Measurements from ENCODE around the gene TRIP4. TPM values are rescaled to one million over a fixed set of nuclear protein-coding genes. Genes with fewer than 3 reads are reported as not detected.

The TRIP4 gene
- total RNA-seq, 5 donors from 2014 or later (not counting 1 experiment from before 2014, with no cell fraction given): 17.3 to 24.5 (median 21.7) TPM

DNA sequence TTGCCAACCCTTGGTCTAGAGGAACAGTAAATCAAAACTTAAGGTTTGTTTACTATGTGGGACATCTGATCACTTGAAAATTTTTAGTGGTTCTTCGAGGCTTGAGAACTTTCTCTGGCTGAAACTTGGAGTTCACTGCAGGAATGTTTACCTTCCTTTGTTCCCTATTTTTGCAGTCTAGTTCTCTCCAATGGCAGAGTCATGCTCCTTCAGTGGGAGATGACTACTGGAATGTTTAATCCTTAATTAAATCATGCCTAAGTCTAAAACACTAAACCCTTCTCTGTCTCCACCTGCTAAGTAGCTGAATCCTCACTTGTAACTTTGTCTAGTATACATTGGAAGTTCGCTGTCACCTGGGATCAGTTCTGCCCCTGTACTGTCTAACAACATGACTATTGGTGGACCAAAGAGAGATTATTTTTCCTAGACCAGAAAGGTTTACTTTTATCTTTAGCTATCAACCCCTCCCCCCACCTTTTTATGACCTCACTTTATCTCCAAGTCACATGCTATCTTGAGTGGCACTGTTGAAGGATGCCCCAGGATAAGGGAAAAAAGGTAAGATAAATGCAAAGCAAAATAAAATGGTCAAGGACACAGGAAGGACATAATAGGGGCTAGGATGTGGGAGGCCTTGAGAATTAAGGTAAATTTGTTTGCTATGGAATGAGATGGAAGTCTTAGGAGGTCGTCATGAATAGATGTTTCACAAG, 71.6 kb downstream of the TRIP4 start:
- Mint-ChIP-seq H3K27me3 (no peaks in the 10 kb centered on the region), H3K27ac (peak overlapping the region; percentile 77 to 95), H3K9me3 (no peaks in the 10 kb centered on the region), H3K36me3 (peaks cover 4% of the 10 kb centered on the region), H3K4me3 (peak overlapping the region; percentile 81 to 90 (median 88)), H3K4me1 (peaks cover 72 to 77% (median 75%) of the 10 kb centered on the region in 3 donors)
- Histone ChIP-seq H3K4me3 (ENCODE audit: control insufficient read depth in 1 of 2, extremely low read depth in 1 of 2, low read length in 1 of 2) (peak overlapping the region in 1 of 2 donors; percentile 85), H3K4me1 (ENCODE audit: control insufficient read depth in 1 of 2, extremely low read depth in 1 of 2, insufficient read depth in 2 of 2, low read length in 2 of 2) (peaks cover 38 to 42% of the 10 kb centered on the region in 2 experiments), H3K9me3 (no peaks in the 10 kb centered on the region), H3K36me3 (ENCODE audit: control insufficient read depth in 2 of 2, extremely low read depth in 1 of 2, insufficient read depth in 1 of 2, low read length in 1 of 2) (peaks cover 0 to 11% of the 10 kb centered on the region in 2 donors), H3K27me3 (replicated peaks in 1 of 2; ENCODE audit: control insufficient read depth in 2 of 2, extremely low read depth in 1 of 2, insufficient read depth in 2 of 2, low read length in 1 of 2) (no peaks in the 10 kb centered on the region), H3K27ac (ENCODE audit: low read length) (no peak overlapping the region)
- POLR2A ChIA-PET: no interaction called here
- ATAC-seq (replicated peaks in 1 of 4): no peak
- CTCF ChIA-PET: interaction anchor here in 1 of 2 donors (0.7 to 1.2 kb wide), 2 partner anchors 32 to 138 kb away, joined by 3 to 8 read pairs; no protein-coding TSS in a partner anchor
- WGBS (ENCODE audit: insufficient coverage): 100% methylated on average over 1 of the region's 3 CpGs
- peak in 1 of 35 experiments; percentile 18 for DNase-seq

DNA sequence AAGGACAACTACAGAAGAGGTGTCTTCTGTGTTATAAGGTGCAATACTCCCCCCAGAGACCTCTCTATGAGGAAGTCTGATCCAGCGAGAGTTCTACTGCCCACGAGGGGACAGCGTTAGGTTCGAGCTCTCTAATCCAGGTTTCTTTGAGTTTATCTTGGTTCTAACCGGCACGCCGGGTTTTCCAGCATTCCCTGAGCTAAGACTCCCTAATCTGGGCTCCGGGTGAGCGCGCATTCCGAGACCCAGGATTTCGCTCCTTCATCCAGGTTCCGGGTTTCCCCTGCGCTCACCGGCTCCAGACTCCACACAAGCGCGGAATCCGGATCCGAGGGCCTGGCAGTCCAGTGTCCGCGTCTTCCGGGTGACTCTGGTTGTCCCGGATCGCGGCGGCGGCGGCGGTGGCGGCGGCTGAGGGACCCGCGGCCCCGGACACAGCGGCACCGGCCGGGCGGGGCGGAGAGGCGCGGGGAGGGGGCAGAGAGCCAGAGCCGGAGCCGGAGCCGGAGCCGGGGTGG, 72.6 kb downstream of the TRIP4 start, which contains the start of gene ZNF609:
Gene ZNF609, plus strand, starts transcription at position 373 of the 518 bp plus-strand sequence. CDS start 38,842 bp downstream, outside the sequence.
- H3K4me1 Mint-ChIP-seq: peaks cover 82 to 85% (median 83%) of the 10 kb centered on the region in 3 donors
- peak; percentile 71 to 76 (median 75) for ATAC-seq (replicated peaks in 1 of 4)
- Histone ChIP-seq H3K36me3 (ENCODE audit: control insufficient read depth in 2 of 2, extremely low read depth in 1 of 2, insufficient read depth in 1 of 2, low read length in 1 of 2) (peaks cover 0 to 8% of the 10 kb centered on the region in 2 donors), H3K27ac (ENCODE audit: low read length) (peak within 1 kb of the TSS; percentile 60), H3K27me3 (replicated peaks in 1 of 2; ENCODE audit: control insufficient read depth in 2 of 2, extremely low read depth in 1 of 2, insufficient read depth in 2 of 2, low read length in 1 of 2) (no peaks in the 10 kb centered on the region), H3K9me3 (no peaks in the 10 kb centered on the region), H3K4me1 (ENCODE audit: control insufficient read depth in 1 of 2, extremely low read depth in 1 of 2, insufficient read depth in 2 of 2, low read length in 2 of 2) (peaks cover 44 to 49% of the 10 kb centered on the region in 2 experiments), H3K4me3 (ENCODE audit: control insufficient read depth in 1 of 2, extremely low read depth in 1 of 2, low read length in 1 of 2) (peak within 1 kb of the TSS; percentile 73 to 85)
- H3K9me3 Mint-ChIP-seq: no peaks in the 10 kb centered on the region
- H3K36me3 Mint-ChIP-seq: peaks cover 7% of the 10 kb centered on the region
- no peaks in the 10 kb centered on the region for H3K27me3 Mint-ChIP-seq
- POLR2A ChIA-PET: interaction anchor here (0.6 to 0.8 kb wide), 2 partner anchors 187 to 1136 kb away, joined by 6 to 9 read pairs; no protein-coding TSS in a partner anchor
- under 1% methylated on average over 36 of the region's 45 CpGs for WGBS (ENCODE audit: insufficient coverage)
- CTCF ChIA-PET: interaction anchor here in 1 of 2 donors (0.8 to 1.2 kb wide), 2 partner anchors 33 to 366 kb away, joined by 3 to 8 read pairs; partner anchors contain the start of gene CIAO2A
- H3K4me3 Mint-ChIP-seq: peak within 1 kb of the TSS; percentile 81 to 93 (median 90)
- peak within 1 kb of the TSS; percentile 90 to 95 for H3K27ac Mint-ChIP-seq
- DNase-seq: peak; percentile 61 to 91 (median 81)

DNA sequence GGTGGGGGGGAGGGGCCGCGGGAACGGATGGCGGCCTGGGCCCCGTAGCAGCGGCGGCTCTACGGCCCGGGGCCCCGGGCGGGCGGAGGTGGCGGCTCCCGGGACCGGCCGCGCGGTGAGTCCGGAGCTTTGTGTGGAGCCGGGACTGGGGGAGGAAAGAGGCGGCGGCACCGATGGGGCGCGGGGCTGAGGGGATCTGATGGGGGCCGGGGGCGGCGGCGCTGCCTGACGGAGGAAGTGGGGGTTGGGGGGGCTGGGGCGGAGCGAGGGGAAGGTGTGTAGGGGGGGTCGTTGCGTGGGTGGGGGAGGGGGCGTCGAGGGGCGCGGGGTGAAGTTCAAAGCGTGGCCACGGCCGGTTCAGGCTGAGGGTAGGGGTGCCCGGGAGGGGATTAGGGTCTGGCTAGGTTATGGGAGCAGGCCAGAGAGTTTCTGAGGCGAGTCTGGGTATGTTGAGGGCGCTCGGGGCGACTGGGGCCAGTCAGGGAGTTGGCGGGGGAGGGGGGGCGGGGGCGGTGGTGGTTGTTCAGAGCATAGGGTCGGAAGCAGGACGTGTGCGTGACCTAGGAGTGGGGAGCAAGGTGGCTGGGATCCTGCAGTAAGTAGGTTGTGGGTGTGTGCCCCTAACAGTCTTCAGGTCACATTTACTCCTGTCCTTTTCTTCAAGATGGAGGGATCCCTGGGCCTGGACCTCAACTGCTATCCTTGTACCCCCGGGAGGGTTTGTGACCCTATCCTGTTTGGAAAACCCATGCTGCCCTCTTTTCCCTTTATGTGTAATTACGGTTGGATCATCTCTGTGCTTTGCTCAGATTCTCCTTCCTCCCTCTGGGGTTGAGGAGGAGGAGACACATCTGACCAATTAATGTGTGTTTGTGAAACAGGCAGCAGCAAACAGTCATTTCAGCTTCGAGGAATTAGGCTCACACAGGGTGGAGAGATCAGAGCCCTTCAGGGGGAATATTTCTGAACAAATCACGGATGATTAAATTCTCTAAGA, 73.4 kb downstream of the TRIP4 start:
- Mint-ChIP-seq H3K36me3 (peaks cover 3% of the 10 kb centered on the region), H3K4me3 (peak overlapping the region; percentile 81 to 93 (median 82)), H3K27ac (peak overlapping the region; percentile 89 to 90), H3K4me1 (peaks cover 81 to 82% (median 81%) of the 10 kb centered on the region in 3 donors), H3K9me3 (no peaks in the 10 kb centered on the region), H3K27me3 (no peaks in the 10 kb centered on the region)
- H3K9me3 ChIP-seq: no peaks in the 10 kb centered on the region
- CTCF ChIA-PET: interaction anchor here (1.0 to 1.2 kb wide), 2 partner anchors 33 to 192 kb away, joined by 4 to 8 read pairs; no protein-coding TSS in a partner anchor
- DNase-seq (peak in 25 of 35 experiments; percentile 1 to 55 (median 11)), ATAC-seq (replicated peaks in 1 of 4) (peak; percentile 43 to 60 (median 49))
- no peaks in the 10 kb centered on the region for H3K27me3 ChIP-seq (replicated peaks in 1 of 2; ENCODE audit: control insufficient read depth in 2 of 2, extremely low read depth in 1 of 2, insufficient read depth in 2 of 2, low read length in 1 of 2)
- peak overlapping the region; percentile 60 for H3K27ac ChIP-seq (ENCODE audit: low read length)
- H3K36me3 ChIP-seq (ENCODE audit: control insufficient read depth in 2 of 2, extremely low read depth in 1 of 2, insufficient read depth in 1 of 2, low read length in 1 of 2): peaks cover 0 to 1% of the 10 kb centered on the region in 2 donors
- peak overlapping the region; percentile 58 to 66 for H3K4me3 ChIP-seq (ENCODE audit: control insufficient read depth in 1 of 2, extremely low read depth in 1 of 2, low read length in 1 of 2)
- peaks cover 41 to 46% of the 10 kb centered on the region in 2 experiments for H3K4me1 ChIP-seq (ENCODE audit: control insufficient read depth in 1 of 2, extremely low read depth in 1 of 2, insufficient read depth in 2 of 2, low read length in 2 of 2)
- POLR2A ChIA-PET: interaction anchor here in 1 of 2 donors (0.6 to 0.8 kb wide), 2 partner anchors 138 to 1135 kb away, joined by 3 to 9 read pairs; no protein-coding TSS in a partner anchor
- 0% methylated on average over 28 of the region's 56 CpGs for WGBS (ENCODE audit: insufficient coverage)

DNA sequence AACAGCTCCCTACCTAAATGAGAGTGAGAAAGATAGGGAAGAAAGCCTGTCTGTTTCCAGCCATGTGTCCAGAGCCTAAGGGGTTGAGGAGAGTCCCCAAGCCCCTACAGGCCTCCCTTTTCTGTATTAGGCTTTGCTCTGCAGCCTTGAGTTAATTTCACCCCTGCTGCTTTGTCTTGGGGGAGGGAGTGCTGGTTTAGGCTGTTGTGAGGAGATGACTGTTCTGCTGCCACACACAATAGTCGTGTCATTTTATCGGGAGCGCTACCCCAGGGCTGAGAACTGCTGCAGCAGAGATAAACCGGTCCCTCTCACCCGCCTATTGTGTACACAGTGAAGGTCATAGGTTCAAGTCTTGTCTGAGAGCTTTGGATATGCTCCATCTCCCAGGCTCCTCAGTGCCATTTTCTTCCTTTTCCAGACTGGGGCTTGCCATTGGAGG, 74.1 kb downstream of the TRIP4 start:
- no peaks in the 10 kb centered on the region for H3K27me3 ChIP-seq (replicated peaks in 1 of 2; ENCODE audit: control insufficient read depth in 2 of 2, extremely low read depth in 1 of 2, insufficient read depth in 2 of 2, low read length in 1 of 2)
- peak overlapping the region; percentile 89 to 90 for H3K27ac Mint-ChIP-seq
- peaks cover 81 to 82% (median 81%) of the 10 kb centered on the region in 3 donors for H3K4me1 Mint-ChIP-seq
- peak in 7 of 35 experiments; percentile 3 to 34 (median 15) for DNase-seq
- ChIA-PET CTCF (interaction anchor here in 1 of 2 donors (1.0 kb wide), 1 partner anchor 192 kb away, joined by 4 read pairs; no protein-coding TSS in a partner anchor), POLR2A (interaction anchor here in 1 of 2 donors (0.6 kb wide), 1 partner anchor 137 kb away, joined by 3 read pairs; no protein-coding TSS in a partner anchor)
- peak; percentile 6 to 28 (median 16) for ATAC-seq (replicated peaks in 1 of 4)
- no peaks in the 10 kb centered on the region for H3K9me3 ChIP-seq
- no peaks in the 10 kb centered on the region for H3K36me3 ChIP-seq (ENCODE audit: control insufficient read depth in 2 of 2, extremely low read depth in 1 of 2, insufficient read depth in 1 of 2, low read length in 1 of 2)
- peaks cover 3% of the 10 kb centered on the region for H3K36me3 Mint-ChIP-seq
- H3K27ac ChIP-seq (ENCODE audit: low read length): peak overlapping the region; percentile 60
- no peaks in the 10 kb centered on the region for H3K9me3 Mint-ChIP-seq
- no peaks in the 10 kb centered on the region for H3K27me3 Mint-ChIP-seq
- WGBS (ENCODE audit: insufficient coverage): 38% methylated on average over 4 of the region's 5 CpGs
- peak overlapping the region; percentile 81 to 93 (median 82) for H3K4me3 Mint-ChIP-seq
- H3K4me3 ChIP-seq (ENCODE audit: control insufficient read depth in 1 of 2, extremely low read depth in 1 of 2, low read length in 1 of 2): peak overlapping the region; percentile 58 to 66
- peaks cover 40 to 43% of the 10 kb centered on the region in 2 experiments for H3K4me1 ChIP-seq (ENCODE audit: control insufficient read depth in 1 of 2, extremely low read depth in 1 of 2, insufficient read depth in 2 of 2, low read length in 2 of 2)

DNA sequence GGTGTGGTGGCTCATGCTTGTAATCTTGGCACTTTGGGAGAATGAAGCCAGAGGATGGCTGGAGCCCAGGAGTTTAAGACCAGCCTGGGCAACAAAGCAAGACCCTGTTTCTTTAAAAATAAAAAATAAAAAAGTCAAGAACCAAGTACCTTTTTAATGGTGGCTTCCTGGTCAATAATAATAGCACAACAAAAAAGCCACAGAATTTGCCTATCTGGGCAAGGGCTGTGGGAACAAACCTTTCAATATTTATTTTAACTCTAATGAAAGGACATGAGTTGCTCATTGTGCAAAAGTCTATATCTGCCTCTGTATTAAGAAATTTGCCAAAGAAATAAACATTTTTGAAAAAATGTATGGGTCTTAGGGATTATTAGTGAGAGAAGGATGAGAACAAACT, 74.9 kb downstream of the TRIP4 start:
- H3K9me3 Mint-ChIP-seq: no peaks in the 10 kb centered on the region
- CTCF ChIA-PET: interaction anchor here in 1 of 2 donors (0.7 kb wide), 1 partner anchor 127 kb away, joined by 5 read pairs; no protein-coding TSS in a partner anchor
- H3K4me1 Mint-ChIP-seq: peaks cover 81 to 82% (median 81%) of the 10 kb centered on the region in 3 donors
- H3K27ac Mint-ChIP-seq: peak overlapping the region; percentile 89 to 90
- Histone ChIP-seq H3K27me3 (replicated peaks in 1 of 2; ENCODE audit: control insufficient read depth in 2 of 2, extremely low read depth in 1 of 2, insufficient read depth in 2 of 2, low read length in 1 of 2) (no peaks in the 10 kb centered on the region), H3K4me3 (ENCODE audit: control insufficient read depth in 1 of 2, extremely low read depth in 1 of 2, low read length in 1 of 2) (peak overlapping the region; percentile 58 to 66), H3K9me3 (no peaks in the 10 kb centered on the region), H3K27ac (ENCODE audit: low read length) (no peak overlapping the region), H3K4me1 (ENCODE audit: control insufficient read depth in 1 of 2, extremely low read depth in 1 of 2, insufficient read depth in 2 of 2, low read length in 2 of 2) (peaks cover 36 to 43% of the 10 kb centered on the region in 2 experiments), H3K36me3 (ENCODE audit: control insufficient read depth in 2 of 2, extremely low read depth in 1 of 2, insufficient read depth in 1 of 2, low read length in 1 of 2) (no peaks in the 10 kb centered on the region)
- peak overlapping the region; percentile 81 to 93 (median 82) for H3K4me3 Mint-ChIP-seq
- DNase-seq (no peak), ATAC-seq (replicated peaks in 1 of 4) (no peak)
- POLR2A ChIA-PET: interaction anchor here (0.7 kb wide), 2 partner anchors 27 to 187 kb away, joined by 4 to 5 read pairs; no protein-coding TSS in a partner anchor
- peaks cover 3% of the 10 kb centered on the region for H3K36me3 Mint-ChIP-seq
- no peaks in the 10 kb centered on the region for H3K27me3 Mint-ChIP-seq

All from T-cell (primary cell).